ENCODE results near the gene SORL1.

The SORL1 gene

DNA sequence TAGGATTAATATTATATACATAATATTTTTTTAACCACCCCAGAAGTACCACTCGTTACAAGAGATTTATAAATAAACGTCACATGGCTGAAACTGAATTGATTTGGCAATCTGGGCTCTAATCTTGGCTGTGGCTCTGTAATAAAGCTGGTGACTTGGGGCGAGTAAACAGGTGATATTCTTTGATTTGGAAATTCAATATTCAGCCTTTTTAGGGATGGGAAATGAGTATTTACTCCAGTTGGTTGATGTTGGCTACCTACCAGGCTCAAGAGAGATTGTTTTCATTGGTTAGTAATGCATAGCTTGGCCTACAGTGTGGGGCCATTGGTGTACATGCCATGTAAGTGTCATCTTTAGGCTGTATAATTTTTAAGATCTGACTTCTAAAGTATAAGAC, 118.3 kb downstream of the SORL1 start:
- no peak for TF ChIP-seq CTCF (IDR thresholded peaks at IDR 0.05; ENCODE audit: control insufficient read depth, insufficient read depth, low read depth, low read length, missing control alignments)
- H3K4me3 ChIP-seq (ENCODE audit: control insufficient read depth, low read depth, low read length), result no peak overlapping the region
- no peak for DNase-seq (ENCODE audit: low read depth)

DNA sequence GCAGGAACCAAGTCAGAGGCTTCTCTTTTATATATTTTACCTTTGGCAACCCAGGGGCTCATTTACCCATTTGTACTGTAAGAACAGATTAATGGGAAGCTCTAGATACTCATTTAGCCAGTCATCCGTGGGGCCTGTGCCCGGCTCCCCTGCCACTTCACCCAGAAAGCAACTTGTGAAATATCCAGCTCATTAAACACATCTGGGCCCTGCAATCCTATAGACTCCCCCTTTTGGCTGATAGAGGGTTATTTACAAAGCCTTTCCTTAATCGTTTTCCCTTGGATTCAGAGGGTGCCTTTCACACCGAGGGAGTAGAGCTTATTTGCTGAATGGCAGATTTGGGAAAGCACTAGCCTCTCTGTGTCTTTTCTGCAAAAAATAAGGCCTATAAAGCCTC, 119.4 kb downstream of the SORL1 start:
- TF ChIP-seq CTCF (IDR thresholded peaks at IDR 0.05; ENCODE audit: control insufficient read depth, insufficient read depth, low read depth, low read length, missing control alignments), result no peak
- no peak for DNase-seq (ENCODE audit: low read depth)
- H3K4me3 ChIP-seq (ENCODE audit: control insufficient read depth, low read depth, low read length), result no peak overlapping the region

- no peak for TF ChIP-seq CTCF (IDR thresholded peaks at IDR 0.05; ENCODE audit: control insufficient read depth, insufficient read depth, low read depth, low read length, missing control alignments)
- no peak overlapping the region for H3K4me3 ChIP-seq (ENCODE audit: control insufficient read depth, low read depth, low read length)
These were observed 120.5 kb downstream of the SORL1 start for GRCh38 chr11:121572571-121573059.

GRCh38 chr11:121574801-121575200, 122.7 kb downstream of the SORL1 start:
- TF ChIP-seq CTCF (IDR thresholded peaks at IDR 0.05; ENCODE audit: control insufficient read depth, insufficient read depth, low read depth, low read length, missing control alignments), result no peak
- no peak for DNase-seq (ENCODE audit: low read depth)
- H3K4me3 ChIP-seq (ENCODE audit: control insufficient read depth, low read depth, low read length), result no peak overlapping the region

More at GRCh38 chr11:121572571-121573059, 120.5 kb downstream of the SORL1 start:
- no peak for DNase-seq (ENCODE audit: low read depth)

GRCh38 chr11:121575250-121575962, 123.3 kb downstream of the SORL1 start:
- DNase-seq (ENCODE audit: low read depth), result peak; percentile 64
- no peak for TF ChIP-seq CTCF (IDR thresholded peaks at IDR 0.05; ENCODE audit: control insufficient read depth, insufficient read depth, low read depth, low read length, missing control alignments)
- no peak overlapping the region for H3K4me3 ChIP-seq (ENCODE audit: control insufficient read depth, low read depth, low read length)

DNA sequence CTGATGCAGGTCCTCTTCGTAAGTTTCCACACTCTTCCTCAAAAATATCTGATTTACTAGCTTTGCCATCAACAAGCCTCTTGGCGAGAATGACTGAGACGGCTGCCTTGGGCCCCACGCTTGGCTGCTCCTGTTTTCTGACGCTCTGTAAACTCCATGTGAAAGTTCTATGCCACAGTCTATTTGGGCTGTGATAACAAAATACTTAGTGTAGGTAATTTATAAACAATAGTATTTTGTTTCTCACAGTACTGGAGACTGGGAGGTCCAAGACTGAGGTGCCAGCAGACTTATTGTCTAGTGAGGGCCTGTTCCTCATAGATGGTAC, 123.8 kb downstream of the SORL1 start:
- TF ChIP-seq CTCF (IDR thresholded peaks at IDR 0.05; ENCODE audit: control insufficient read depth, insufficient read depth, low read depth, low read length, missing control alignments), result no peak
- H3K4me3 ChIP-seq (ENCODE audit: control insufficient read depth, low read depth, low read length), result no peak overlapping the region
- no peak for DNase-seq (ENCODE audit: low read depth)
